IPS DF 6.9 (cell line): ENCODE data around the gene TEX2.

Experiments used
- DNase-seq: peaks from one replicate; pipeline ENCODE4 v3.0.0-alpha.2; 2013; ENCODE audit warnings: low read depth, low spot score
- H3K27ac ChIP-seq: one replicate; pipeline ENCODE4 v1.5.1; 2013; ENCODE audit warnings: low read length, control low read depth
- H3K27me3 ChIP-seq: 2 replicates; pipeline ENCODE4 v1.6.1; 2013; ENCODE audit warnings: mild to moderate bottlenecking, low read length; ENCODE audit not compliant: control insufficient read depth, insufficient read depth
- H3K36me3 ChIP-seq: 2 replicates; pipeline ENCODE4 v1.6.1; 2013; ENCODE audit warnings: low read length; ENCODE audit not compliant: control insufficient read depth, insufficient read depth
- H3K4me1 ChIP-seq: 2 replicates; pipeline ENCODE4 v1.6.1; 2013; ENCODE audit warnings: low read length; ENCODE audit not compliant: control insufficient read depth, insufficient read depth
- H3K4me3 ChIP-seq: 2 replicates; pipeline ENCODE4 v1.5.1; 2013; ENCODE audit warnings: mild to moderate bottlenecking, low read length
- H3K9me3 ChIP-seq: 2 replicates; pipeline ENCODE4 v1.6.1; 2013; ENCODE audit warnings: low read length, inconsistent platforms; ENCODE audit not compliant: control insufficient read depth, insufficient read depth
- WGBS: extraction: QIAGEN DNeasy Blood & Tissue Kit; methylation state at CpG from one replicate; pipeline ENCODE4 v1.1.7; 2013; ENCODE audit warnings: mixed read lengths, missing lambda C conversion rate; ENCODE audit not compliant: insufficient read length, insufficient coverage; 5-methylcytosine and 5-hydroxymethylcytosine counted together

The TEX2 gene

GRCh38 chr17:64113006-64113405, 150.1 kb downstream of the TEX2 start:
- no CpG with 5 or more reads among the region's 2 CpGs for WGBS
- Histone ChIP-seq H3K4me1 (no peaks in the 10 kb centered on the region; the same call in 1 of the 2 replicates), H3K36me3 (no peaks in the 10 kb centered on the region), H3K4me3 (no peak overlapping the region), H3K27me3 (no peaks in the 10 kb centered on the region), H3K27ac (no peak overlapping the region), H3K9me3 (no peaks in the 10 kb centered on the region)
- DNase-seq, result no peak

- no peak overlapping the region for H3K27ac ChIP-seq
- no peak overlapping the region for H3K4me3 ChIP-seq
- DNase-seq, result no peak
- no peaks in the 10 kb centered on the region; the same call in 1 of the 2 replicates for H3K4me1 ChIP-seq
- H3K27me3 ChIP-seq, result no peaks in the 10 kb centered on the region
- no CpG with 5 or more reads among the region's 4 CpGs for WGBS
- H3K9me3 ChIP-seq, result no peaks in the 10 kb centered on the region
- H3K36me3 ChIP-seq, result no peaks in the 10 kb centered on the region
Measured at GRCh38 chr17:64111831-64112230, 151.2 kb downstream of the TEX2 start.

GRCh38 chr17:64110379-64111152, 152.5 kb downstream of the TEX2 start:
- Histone ChIP-seq H3K27me3 (no peaks in the 10 kb centered on the region), H3K27ac (no peak overlapping the region), H3K4me3 (no peak overlapping the region), H3K9me3 (no peaks in the 10 kb centered on the region), H3K36me3 (no peaks in the 10 kb centered on the region), H3K4me1 (no peaks in the 10 kb centered on the region; the same call in 1 of the 2 replicates)
- no peak for DNase-seq
- WGBS, result no CpG with 5 or more reads among the region's 12 CpGs

- WGBS, result no CpG with 5 or more reads among the region's 5 CpGs
- DNase-seq, result no peak
- no peaks in the 10 kb centered on the region for H3K9me3 ChIP-seq
- H3K27ac ChIP-seq, result no peak overlapping the region
- H3K4me3 ChIP-seq, result no peak overlapping the region
- H3K4me1 ChIP-seq, result no peaks in the 10 kb centered on the region; the same call in 1 of the 2 replicates
- H3K27me3 ChIP-seq, result no peaks in the 10 kb centered on the region
- H3K36me3 ChIP-seq, result no peaks in the 10 kb centered on the region
Measured at GRCh38 chr17:64109400-64109799, 153.7 kb downstream of the TEX2 start.

- no peak for DNase-seq
- Histone ChIP-seq H3K4me1 (no peaks in the 10 kb centered on the region; the same call in 1 of the 2 replicates), H3K9me3 (no peaks in the 10 kb centered on the region), H3K4me3 (no peak overlapping the region), H3K36me3 (no peaks in the 10 kb centered on the region), H3K27me3 (no peaks in the 10 kb centered on the region), H3K27ac (no peak overlapping the region)
- WGBS, result no CpG with 5 or more reads among the region's 5 CpGs
Measured at GRCh38 chr17:64107500-64108236, 155.4 kb downstream of the TEX2 start.

GRCh38 chr17:64106918-64107317, 156.1 kb downstream of the TEX2 start:
- no peaks in the 10 kb centered on the region for H3K9me3 ChIP-seq
- H3K27me3 ChIP-seq, result no peaks in the 10 kb centered on the region
- WGBS, result no CpG with 5 or more reads among the region's 3 CpGs
- no peak overlapping the region for H3K27ac ChIP-seq
- H3K4me3 ChIP-seq, result no peak overlapping the region
- no peak for DNase-seq
- H3K4me1 ChIP-seq, result no peaks in the 10 kb centered on the region; the same call in 1 of the 2 replicates
- no peaks in the 10 kb centered on the region for H3K36me3 ChIP-seq

- no CpG with 5 or more reads among the region's 5 CpGs for WGBS
- no peak overlapping the region for H3K4me3 ChIP-seq
- no peaks in the 10 kb centered on the region for H3K36me3 ChIP-seq
- H3K27ac ChIP-seq, result no peak overlapping the region
- H3K9me3 ChIP-seq, result no peaks in the 10 kb centered on the region
- no peaks in the 10 kb centered on the region for H3K4me1 ChIP-seq
- DNase-seq, result no peak
- H3K27me3 ChIP-seq, result no peaks in the 10 kb centered on the region
Measured at GRCh38 chr17:64103391-64104364, 159.4 kb downstream of the TEX2 start.

GRCh38 chr17:64102627-64103390, 160.3 kb downstream of the TEX2 start:
- Histone ChIP-seq H3K4me3 (no peak overlapping the region), H3K4me1 (no peaks in the 10 kb centered on the region), H3K9me3 (no peaks in the 10 kb centered on the region), H3K36me3 (no peaks in the 10 kb centered on the region), H3K27ac (no peak overlapping the region), H3K27me3 (no peaks in the 10 kb centered on the region)
- no peak for DNase-seq
- no CpG with 5 or more reads among the region's 7 CpGs for WGBS

- H3K27ac ChIP-seq, result no peak overlapping the region
- no peak overlapping the region for H3K4me3 ChIP-seq
- no peaks in the 10 kb centered on the region for H3K4me1 ChIP-seq
- no peaks in the 10 kb centered on the region for H3K27me3 ChIP-seq
- no peaks in the 10 kb centered on the region for H3K9me3 ChIP-seq
- no peak for DNase-seq
- no CpG with 5 or more reads among the region's 6 CpGs for WGBS
- H3K36me3 ChIP-seq, result no peaks in the 10 kb centered on the region
Measured at GRCh38 chr17:64099543-64099942, 163.5 kb downstream of the TEX2 start.
